SK-N-SH (cell line): ENCODE measurements around the gene PMEPA1. TPM values are rescaled to one million over a fixed set of nuclear protein-coding genes. Genes with fewer than 3 reads are reported as not detected.

ENCODE experiments used
- CTCF ChIA-PET: fragments of 300-600, 350-600 bp; formaldehyde crosslinking; extraction: SDS; loops from one replicate; lab custom pipeline; 2021; lab: Yijun Ruan, JAX
- POLR2A ChIA-PET: fragments of 350-600 bp; sonication (Branson Sonifier 250); formaldehyde crosslinking; extraction: SDS; loops from one replicate; lab custom pipeline; 2020; ENCODE audit warnings: antibody characterized with exemption, inconsistent platforms; lab: Yijun Ruan, JAX
- DNase-seq: peaks from one replicate; pipeline ENCODE4 v3.0.0; 2012
- H2AFZ ChIP-seq: fragments of 200-600 bp; sonication (generic); 2 replicates; pipeline ENCODE4 v1.8.1; 2016; ENCODE audit warnings: antibody characterized with exemption, mild to moderate bottlenecking, low read depth
- H3F3A ChIP-seq: fragments of 200-600 bp; sonication (generic); replicated peaks from 2 replicates; pipeline ENCODE3; 2016; ENCODE audit warnings: antibody characterized with exemption, mild to moderate bottlenecking; ENCODE audit not compliant: insufficient read depth
- H3K27ac ChIP-seq, 2 experiments: fragments of 200-500 bp in 1 of 2; fragments of 200-600 bp in 1 of 2; sonication (Bioruptor generic) in 1 of 2; sonication (generic), shearing (Covaris generic) in 1 of 2; 2 replicates each; pipeline versions ENCODE4 v1.5.1 to v1.6.1; 2014 to 2016; ENCODE audit warnings: low read depth in 2 of 2, inconsistent platforms in 1 of 2, low read length in 1 of 2, mild to moderate bottlenecking in 1 of 2, mixed read lengths in 1 of 2
- H3K27me3 ChIP-seq: fragments of 200-600 bp; sonication (generic), shearing (Covaris generic); 2 replicates; pipeline ENCODE4 v1.6.1; 2016; ENCODE audit warnings: mixed run types; ENCODE audit not compliant: insufficient read depth
- H3K36me3 ChIP-seq, 2 experiments: fragments of 200-500 bp in 1 of 2; fragments of 200-600 bp in 1 of 2; sonication (Bioruptor generic) in 1 of 2; sonication (generic) in 1 of 2; replicated peaks in 1 of 2; 2 replicates each; pipeline versions ENCODE3 to v1.5.1; 2014 to 2016; ENCODE audit warnings: low read length in 1 of 2, mild to moderate bottlenecking in 1 of 2; ENCODE audit not compliant: insufficient read depth in 2 of 2, control insufficient read depth in 1 of 2
- H3K4me1 ChIP-seq, 2 experiments: fragments of 200-500 bp in 1 of 2; fragments of 200-600 bp in 1 of 2; sonication (Bioruptor generic) in 1 of 2; sonication (generic), shearing (Covaris generic) in 1 of 2; 2 replicates each; pipeline versions ENCODE4 v1.5.1 to v1.6.1; 2014 to 2016; ENCODE audit warnings: low read depth in 1 of 2, low read length in 1 of 2, mixed run types in 1 of 2; ENCODE audit not compliant: insufficient read depth in 2 of 2, control insufficient read depth in 1 of 2
- H3K4me2 ChIP-seq: fragments of 200-600 bp; sonication (generic), shearing (Covaris generic); 2 replicates; pipeline ENCODE4 v1.6.1; 2017; ENCODE audit warnings: mixed run types
- H3K4me3 ChIP-seq, 2 experiments: fragments of 200-500 bp in 1 of 2; fragments of 200-600 bp in 1 of 2; sonication (Bioruptor generic) in 1 of 2; sonication (generic), shearing (Covaris generic) in 1 of 2; 2 replicates each; pipeline versions ENCODE4 v1.5.1 to v1.8.1; 2014 to 2016; ENCODE audit warnings: low read depth in 2 of 2, inconsistent platforms in 1 of 2, low read length in 1 of 2, mild to moderate bottlenecking in 1 of 2, mixed read lengths in 1 of 2, moderate library complexity in 1 of 2
- H3K79me2 ChIP-seq: fragments of 200-600 bp; sonication (generic); 2 replicates; pipeline ENCODE4 v1.8.1; 2017; ENCODE audit warnings: mild to moderate bottlenecking; ENCODE audit not compliant: insufficient read depth
- H3K9ac ChIP-seq: fragments of 200-600 bp; sonication (generic); 2 replicates; pipeline ENCODE4 v1.6.1; 2017; ENCODE audit warnings: mixed run types
- H3K9me2 ChIP-seq: fragments of 200-600 bp; sonication (generic); 2 replicates; pipeline ENCODE4 v1.6.1; 2017; ENCODE audit warnings: mixed run types
- H3K9me3 ChIP-seq: fragments of 200-600 bp; sonication (generic); 2 replicates; pipeline ENCODE4 v1.6.1; 2017; ENCODE audit warnings: mixed run types, mild to moderate bottlenecking, moderate library complexity
- H4K20me1 ChIP-seq: fragments of 200-600 bp; sonication (generic); 2 replicates; pipeline ENCODE4 v1.6.1; 2017; ENCODE audit warnings: mild to moderate bottlenecking, mixed run types; ENCODE audit not compliant: insufficient read depth
- ELF1 ChIP-seq: IDR thresholded peaks from 2 replicates; pipeline ENCODE4 v1.4.0; 2012
- EZH2phosphoT487 ChIP-seq: fragments of 200-600 bp; sonication (generic); IDR thresholded peaks from 2 replicates; pipeline ENCODE4 v1.6.1; 2017; ENCODE audit warnings: low read depth, mixed run types, mild to moderate bottlenecking, antibody characterized with exemption, moderate library complexity, borderline replicate concordance
- FOXM1 ChIP-seq: IDR thresholded peaks from 2 replicates; pipeline ENCODE4 v1.4.0; 2012; ENCODE audit warnings: low read depth, mild to moderate bottlenecking
- GABPA ChIP-seq: IDR thresholded peaks from 2 replicates; pipeline ENCODE4 v1.4.0; 2012; ENCODE audit warnings: low read depth, mild to moderate bottlenecking
- MAX ChIP-seq: IDR thresholded peaks from 2 replicates; pipeline ENCODE4 v1.4.0; 2012; ENCODE audit warnings: low read depth
- MEF2A ChIP-seq: IDR thresholded peaks from 2 replicates; pipeline ENCODE4 v1.4.0; 2012; ENCODE audit warnings: low read depth, borderline replicate concordance
- MXI1 ChIP-seq: IDR thresholded peaks from 2 replicates; pipeline ENCODE4 v1.6.1; 2012; ENCODE audit warnings: mild to moderate bottlenecking, low read depth, low read length, improper control_type of control experiment
- NRF1 ChIP-seq: IDR thresholded peaks from 2 replicates; pipeline ENCODE4 v1.6.1; 2012; ENCODE audit warnings: low read depth, mild to moderate bottlenecking, low read length
- RAD21 ChIP-seq: IDR thresholded peaks from 2 replicates; pipeline ENCODE4 v1.6.1; 2012; ENCODE audit warnings: mild to moderate bottlenecking, low read length
- RFX5 ChIP-seq: IDR thresholded peaks from 2 replicates; pipeline ENCODE4 v1.6.1; 2012; ENCODE audit warnings: mild to moderate bottlenecking, improper control_type of control experiment, low read length
- SIN3A ChIP-seq: IDR thresholded peaks from 2 replicates; pipeline ENCODE4 v1.6.1; 2012; ENCODE audit warnings: low read depth, mild to moderate bottlenecking, low read length, moderate library complexity, borderline replicate concordance
- SMC3 ChIP-seq: IDR thresholded peaks from 2 replicates; pipeline ENCODE4 v1.6.1; 2012; ENCODE audit warnings: low read depth, low read length, improper control_type of control experiment
- USF1 ChIP-seq: IDR thresholded peaks from 2 replicates; pipeline ENCODE4 v1.4.0; 2012; ENCODE audit warnings: low read depth, borderline replicate concordance
- YY1 ChIP-seq: IDR thresholded peaks from 2 replicates; pipeline ENCODE4 v1.4.0; 2012; ENCODE audit warnings: low read depth, mild to moderate bottlenecking
- WGBS: methylation state at CpG from one replicate; pipeline ENCODE4 v1.1.6; 2017; ENCODE audit warnings: low lambda C conversion rate; 5-methylcytosine and 5-hydroxymethylcytosine counted together
- polyA plus RNA-seq, 3 experiments: library from polyadenylated mRNA; depleted of rRNA; stranded (reverse); fragments of >200 nt; gene quantifications; 2 replicates each; pipeline ENCODE4 v1.2.3, GENCODE V29; 2012
- TF ChIP-seq, protein P1 (sequence below): IDR thresholded peaks from 2 replicates; pipeline ENCODE4; 2012
- TF ChIP-seq, protein P2 (sequence below): IDR thresholded peaks from 2 replicates; pipeline ENCODE4 v1.4.0; 2012; ENCODE audit warnings: low read depth, borderline replicate concordance

Gene PMEPA1
- polyA plus RNA-seq, 1 of the 3 experiments (the other 2 are of a cell fraction), result 7.1 TPM

GRCh38 chr20:57627339-57627738 lies 82.5 kb downstream of the PMEPA1 start:
- Histone ChIP-seq H3K4me1 (peaks cover 0 to 15% of the 10 kb centered on the region in 2 experiments; a peak in 1 of 4 replicates), H3K9me2 (no peaks in the 10 kb centered on the region), H3K27me3 (no peaks in the 10 kb centered on the region), H3K36me3 (no peaks in the 10 kb centered on the region), H3K4me3 (no peak overlapping the region), H3K4me2 (no peak overlapping the region), H3K9me3 (no peaks in the 10 kb centered on the region), H3K9ac (no peak overlapping the region), H4K20me1 (no peaks in the 10 kb centered on the region), H2AFZ (no peak overlapping the region), H3K79me2 (no peaks in the 10 kb centered on the region), H3F3A (no peaks in the 10 kb centered on the region), H3K27ac (no peak overlapping the region; a peak in 1 of 4 replicates)
- ChIA-PET CTCF (interaction anchor here (0.9 to 4.5 kb wide), 10 partner anchors 10 to 583 kb away, joined by 3 to 20 read pairs (median 4); no protein-coding TSS in a partner anchor), POLR2A (no interaction called here)
- 71% methylated on average over 1 of the region's 2 CpGs for WGBS
- DNase-seq, result no peak
- TF ChIP-seq EZH2phosphoT487, result no peak

DNA sequence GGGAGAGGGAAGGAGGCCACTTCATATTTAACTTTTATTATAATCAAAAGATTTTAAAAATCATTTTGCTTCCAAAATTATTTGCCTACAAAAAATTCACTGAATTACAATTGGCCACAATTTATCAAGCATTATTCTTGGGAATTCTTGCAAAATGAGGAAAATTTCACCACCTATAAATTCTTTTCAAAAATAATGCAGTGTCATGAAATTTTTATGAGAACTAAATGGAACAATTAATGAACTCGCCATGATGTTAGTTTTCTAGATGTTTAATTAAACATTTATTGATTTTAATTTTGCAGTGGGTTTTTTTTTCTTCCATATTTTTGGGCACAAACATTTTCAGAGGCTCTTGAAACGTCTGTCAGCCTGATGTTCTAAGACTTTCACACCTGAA lies 83.8 kb downstream of the PMEPA1 start:
- TF ChIP-seq MXI1 (no peak), YY1 (no peak), SIN3A (no peak), MAX (no peak), MEF2A (no peak), RFX5 (no peak), SMC3 (no peak), GABPA (no peak), RAD21 (no peak), ELF1 (no peak), NRF1 (no peak), USF1 (no peak), EZH2phosphoT487 (no peak), FOXM1 (no peak)
- TF ChIP-seq, protein P1, sequence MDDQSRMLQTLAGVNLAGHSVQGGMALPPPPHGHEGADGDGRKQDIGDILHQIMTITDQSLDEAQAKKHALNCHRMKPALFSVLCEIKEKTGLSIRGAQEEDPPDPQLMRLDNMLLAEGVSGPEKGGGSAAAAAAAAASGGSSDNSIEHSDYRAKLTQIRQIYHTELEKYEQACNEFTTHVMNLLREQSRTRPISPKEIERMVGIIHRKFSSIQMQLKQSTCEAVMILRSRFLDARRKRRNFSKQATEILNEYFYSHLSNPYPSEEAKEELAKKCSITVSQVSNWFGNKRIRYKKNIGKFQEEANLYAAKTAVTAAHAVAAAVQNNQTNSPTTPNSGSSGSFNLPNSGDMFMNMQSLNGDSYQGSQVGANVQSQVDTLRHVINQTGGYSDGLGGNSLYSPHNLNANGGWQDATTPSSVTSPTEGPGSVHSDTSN, result no peak
- TF ChIP-seq, protein P2, sequence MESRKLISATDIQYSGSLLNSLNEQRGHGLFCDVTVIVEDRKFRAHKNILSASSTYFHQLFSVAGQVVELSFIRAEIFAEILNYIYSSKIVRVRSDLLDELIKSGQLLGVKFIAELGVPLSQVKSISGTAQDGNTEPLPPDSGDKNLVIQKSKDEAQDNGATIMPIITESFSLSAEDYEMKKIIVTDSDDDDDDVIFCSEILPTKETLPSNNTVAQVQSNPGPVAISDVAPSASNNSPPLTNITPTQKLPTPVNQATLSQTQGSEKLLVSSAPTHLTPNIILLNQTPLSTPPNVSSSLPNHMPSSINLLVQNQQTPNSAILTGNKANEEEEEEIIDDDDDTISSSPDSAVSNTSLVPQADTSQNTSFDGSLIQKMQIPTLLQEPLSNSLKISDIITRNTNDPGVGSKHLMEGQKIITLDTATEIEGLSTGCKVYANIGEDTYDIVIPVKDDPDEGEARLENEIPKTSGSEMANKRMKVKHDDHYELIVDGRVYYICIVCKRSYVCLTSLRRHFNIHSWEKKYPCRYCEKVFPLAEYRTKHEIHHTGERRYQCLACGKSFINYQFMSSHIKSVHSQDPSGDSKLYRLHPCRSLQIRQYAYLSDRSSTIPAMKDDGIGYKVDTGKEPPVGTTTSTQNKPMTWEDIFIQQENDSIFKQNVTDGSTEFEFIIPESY, result no peak
- Histone ChIP-seq H3F3A (no peaks in the 10 kb centered on the region), H3K9ac (no peak overlapping the region), H3K4me3 (no peak overlapping the region), H4K20me1 (no peaks in the 10 kb centered on the region), H2AFZ (no peak overlapping the region), H3K79me2 (no peaks in the 10 kb centered on the region), H3K36me3 (no peaks in the 10 kb centered on the region), H3K9me3 (no peaks in the 10 kb centered on the region), H3K4me1 (peaks cover 0 to 15% of the 10 kb centered on the region in 2 experiments; a peak in 1 of 4 replicates), H3K4me2 (no peak overlapping the region), H3K27ac (no peak overlapping the region), H3K27me3 (no peaks in the 10 kb centered on the region), H3K9me2 (no peaks in the 10 kb centered on the region)
- 33% methylated on average over 2 of the region's 2 CpGs for whole genome bisulfite sequencing
- ChIA-PET POLR2A (interaction anchor here (0.6 kb wide), 1 partner anchor 571 kb away, joined by 3 read pairs; no protein-coding TSS in a partner anchor), CTCF (interaction anchor here (1.5 to 4.5 kb wide), 3 partner anchors 29 to 583 kb away, joined by 5 to 20 read pairs (median 15); no protein-coding TSS in a partner anchor)
- DNase-seq, result no peak
